Tibial nerve (tissue), 4 donors: ENCODE data around the gene AP1M2. TPM values are rescaled to one million over a fixed set of nuclear protein-coding genes. Genes with fewer than 3 reads are reported as not detected.

ENCODE experiments used
- DNase-seq, 2 donors: peaks; one replicate each; pipeline ENCODE4 v3.0.0-alpha.2; 2019; ENCODE audit warnings: low spot score in 2 of 2
- H3K27ac ChIP-seq, 4 donors: fragments of 200-600 bp; sonication (generic) in 3 of 4; one replicate each; pipeline ENCODE4 v1.5.1; 2017 to 2019; ENCODE audit warnings: mild to moderate bottlenecking in 1 of 4
- H3K27me3 ChIP-seq, 2 donors: fragments of 200-600 bp; sonication (generic) in 1 of 2; one replicate each; pipeline versions ENCODE4 v1.5.1 to v1.6.0; 2017 to 2019
- H3K36me3 ChIP-seq, 3 donors: fragments of 200-600 bp; sonication (generic); one replicate each; pipeline ENCODE4 v1.5.1; 2018 to 2019
- H3K4me1 ChIP-seq, 4 donors: fragments of 200-600 bp; sonication (generic) in 3 of 4; one replicate each; pipeline ENCODE4 v1.5.1; 2017 to 2019
- H3K4me3 ChIP-seq, 4 donors: fragments of 200-600 bp; sonication (generic) in 3 of 4; one replicate each; pipeline ENCODE4 v1.5.1; 2017 to 2019; ENCODE audit warnings: mild to moderate bottlenecking in 1 of 4, moderate library complexity in 1 of 4
- H3K9me3 ChIP-seq, 4 donors: fragments of 200-600 bp; sonication (generic) in 3 of 4; one replicate each; pipeline ENCODE4 v1.5.1; 2017 to 2019
- EP300 ChIP-seq, 2 donors: sonication (generic); formaldehyde crosslinking; IDR thresholded peaks; one replicate each; pipeline ENCODE4 v1.6.1; 2017; ENCODE audit warnings: antibody characterized with exemption in 2 of 2, mild to moderate bottlenecking in 1 of 2
- POLR2A ChIP-seq, 2 donors: fragments of 450-650 bp; IDR thresholded peaks; one replicate each; pipeline ENCODE4 v1.6.1; 2017; ENCODE audit warnings: antibody characterized with exemption in 2 of 2, mild to moderate bottlenecking in 2 of 2, moderate library complexity in 2 of 2
- WGBS, 2 donors: methylation state at CpG; one replicate each; pipeline ENCODE4 v1.1.5; 2018; 5-methylcytosine and 5-hydroxymethylcytosine counted together
- total RNA-seq, 4 donors: library from RNA; depleted of rRNA; stranded (reverse); fragments of >200 nt; gene quantifications; one replicate each; pipeline ENCODE4 v1.1.0, GENCODE V29; 2016
- TF ChIP-seq, protein P1 (sequence below), 5 experiments: fragments of 200-600 bp in 3 of 5; fragments of 450-650 bp in 2 of 5; sonication (generic) in 3 of 5; IDR thresholded peaks; one replicate each; pipeline ENCODE4 v1.5.1; 2016 to 2019; ENCODE audit warnings: antibody characterized with exemption in 5 of 5, mild to moderate bottlenecking in 3 of 5, moderate library complexity in 2 of 5

The AP1M2 gene
- total RNA-seq, 4 donors from 2014 or later: not detected

DNA sequence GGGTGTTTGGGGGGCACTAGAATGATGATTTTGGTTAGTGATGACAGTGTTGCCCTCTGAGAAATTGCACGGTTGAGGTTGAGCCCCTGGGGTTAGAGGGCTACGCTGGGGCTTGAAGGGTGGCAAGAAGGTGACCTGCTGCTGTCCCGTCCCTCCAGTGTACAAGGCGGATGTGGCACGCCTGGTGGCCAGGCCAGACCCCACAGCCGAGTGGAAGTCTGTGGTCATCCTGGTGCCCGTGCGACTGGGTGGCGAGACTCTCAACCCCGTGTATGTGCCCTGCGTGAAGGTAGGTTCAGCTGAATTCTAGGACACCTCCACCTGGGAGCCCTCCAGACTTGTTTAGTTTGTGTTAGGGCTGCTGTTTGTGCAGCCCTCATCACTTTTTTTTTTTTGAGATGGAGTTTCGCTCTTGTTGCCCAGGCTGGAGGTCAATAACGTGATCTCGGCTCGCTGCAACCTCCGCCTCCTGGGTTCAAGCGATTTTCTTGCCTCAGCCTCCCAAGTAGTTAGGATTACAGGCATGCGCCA, 38.3 kb downstream of the AP1M2 start:
- no peak for DNase-seq
- Histone ChIP-seq H3K4me1 (peaks cover 0 to 16% (median 14%) of the 10 kb centered on the region in 4 donors), H3K36me3 (peaks cover 0 to 82% (median 35%) of the 10 kb centered on the region in 3 donors), H3K27ac (no peak overlapping the region), H3K27me3 (no peaks in the 10 kb centered on the region), H3K9me3 (peaks cover 0 to 6% (median 0%) of the 10 kb centered on the region in 4 donors), H3K4me3 (no peak overlapping the region)
- TF ChIP-seq POLR2A (IDR thresholded peaks at IDR 0.05) (no peak), EP300 (IDR thresholded peaks at IDR 0.05) (no peak)
- TF ChIP-seq, protein P1, sequence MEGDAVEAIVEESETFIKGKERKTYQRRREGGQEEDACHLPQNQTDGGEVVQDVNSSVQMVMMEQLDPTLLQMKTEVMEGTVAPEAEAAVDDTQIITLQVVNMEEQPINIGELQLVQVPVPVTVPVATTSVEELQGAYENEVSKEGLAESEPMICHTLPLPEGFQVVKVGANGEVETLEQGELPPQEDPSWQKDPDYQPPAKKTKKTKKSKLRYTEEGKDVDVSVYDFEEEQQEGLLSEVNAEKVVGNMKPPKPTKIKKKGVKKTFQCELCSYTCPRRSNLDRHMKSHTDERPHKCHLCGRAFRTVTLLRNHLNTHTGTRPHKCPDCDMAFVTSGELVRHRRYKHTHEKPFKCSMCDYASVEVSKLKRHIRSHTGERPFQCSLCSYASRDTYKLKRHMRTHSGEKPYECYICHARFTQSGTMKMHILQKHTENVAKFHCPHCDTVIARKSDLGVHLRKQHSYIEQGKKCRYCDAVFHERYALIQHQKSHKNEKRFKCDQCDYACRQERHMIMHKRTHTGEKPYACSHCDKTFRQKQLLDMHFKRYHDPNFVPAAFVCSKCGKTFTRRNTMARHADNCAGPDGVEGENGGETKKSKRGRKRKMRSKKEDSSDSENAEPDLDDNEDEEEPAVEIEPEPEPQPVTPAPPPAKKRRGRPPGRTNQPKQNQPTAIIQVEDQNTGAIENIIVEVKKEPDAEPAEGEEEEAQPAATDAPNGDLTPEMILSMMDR (IDR thresholded peaks at IDR 0.05): no peak
- 89 to 99% methylated on average over 11 to 18 of the region's 18 CpGs for WGBS, 2 donors

DNA sequence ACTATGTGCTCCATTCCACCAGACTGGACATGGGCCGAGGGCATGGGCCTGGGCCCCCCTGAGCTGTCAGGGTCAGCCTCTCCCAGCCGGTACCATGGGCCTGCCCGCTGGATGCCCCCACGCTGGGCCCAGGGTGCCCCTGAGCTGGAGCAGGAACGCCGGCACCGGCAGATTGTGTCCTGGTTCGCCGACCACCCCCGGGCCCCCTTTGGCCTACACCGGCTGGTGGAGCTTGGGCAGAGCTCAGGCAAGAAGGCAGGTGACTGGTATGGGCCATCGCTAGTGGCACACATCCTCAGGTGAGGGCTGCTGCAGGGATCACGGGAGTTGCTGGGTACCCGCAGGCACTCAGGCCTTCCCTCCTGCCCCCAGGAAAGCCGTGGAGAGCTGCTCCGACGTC, 40.3 kb downstream of the AP1M2 start:
- Histone ChIP-seq H3K9me3 (no peaks in the 10 kb centered on the region), H3K4me3 (no peak overlapping the region), H3K27me3 (no peaks in the 10 kb centered on the region), H3K4me1 (peaks cover 0 to 19% (median 13%) of the 10 kb centered on the region in 4 donors), H3K36me3 (peaks cover 0 to 62% (median 21%) of the 10 kb centered on the region in 3 donors), H3K27ac (no peak overlapping the region)
- TF ChIP-seq POLR2A (IDR thresholded peaks at IDR 0.05): no peak
- no peak for TF ChIP-seq EP300 (IDR thresholded peaks at IDR 0.05)
- TF ChIP-seq, protein P1 (IDR thresholded peaks at IDR 0.05): no peak
- no peak for DNase-seq
- WGBS, 2 donors: 72 to 88% methylated on average over 2 to 17 of the region's 17 CpGs

DNA sequence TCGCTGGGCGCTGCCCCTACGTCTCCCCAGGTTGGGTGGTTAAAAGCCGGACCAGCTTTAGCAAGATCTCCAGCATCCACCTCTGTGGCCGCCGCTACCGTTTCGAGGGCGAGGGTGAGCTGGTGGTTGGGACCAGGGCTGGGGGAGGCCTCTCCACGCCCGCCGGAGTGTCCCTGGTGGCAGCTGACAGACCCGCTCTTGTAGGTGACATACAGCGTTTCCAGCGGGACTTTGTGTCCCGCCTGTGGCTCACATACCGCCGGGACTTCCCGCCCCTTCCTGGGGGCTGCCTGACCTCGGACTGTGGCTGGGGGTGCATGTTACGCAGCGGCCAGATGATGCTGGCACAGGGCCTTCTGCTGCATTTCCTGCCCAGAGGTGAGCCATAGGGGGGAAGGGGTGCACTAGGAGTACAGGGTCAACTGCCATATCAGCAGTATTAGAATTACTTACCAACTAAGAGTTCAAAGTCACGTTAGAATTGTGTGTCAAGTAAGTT, 42.3 kb downstream of the AP1M2 start:
- WGBS, 2 donors: 37 to 47% methylated on average over 17 to 21 of the region's 23 CpGs
- Histone ChIP-seq H3K27ac (peak overlapping the region in 3 of 4 donors; percentile 90 to 98 (median 97)), H3K4me3 (peak overlapping the region in 3 of 4 donors; percentile 87 to 99 (median 94)), H3K27me3 (no peaks in the 10 kb centered on the region), H3K9me3 (no peaks in the 10 kb centered on the region), H3K36me3 (peaks cover 0 to 41% (median 9%) of the 10 kb centered on the region in 3 donors), H3K4me1 (peaks cover 0 to 19% (median 13%) of the 10 kb centered on the region in 4 donors)
- TF ChIP-seq POLR2A (IDR thresholded peaks at IDR 0.05) (no peak), EP300 (IDR thresholded peaks at IDR 0.05) (no peak)
- TF ChIP-seq, protein P1 (IDR thresholded peaks at IDR 0.05): no peak
- DNase-seq: no peak

DNA sequence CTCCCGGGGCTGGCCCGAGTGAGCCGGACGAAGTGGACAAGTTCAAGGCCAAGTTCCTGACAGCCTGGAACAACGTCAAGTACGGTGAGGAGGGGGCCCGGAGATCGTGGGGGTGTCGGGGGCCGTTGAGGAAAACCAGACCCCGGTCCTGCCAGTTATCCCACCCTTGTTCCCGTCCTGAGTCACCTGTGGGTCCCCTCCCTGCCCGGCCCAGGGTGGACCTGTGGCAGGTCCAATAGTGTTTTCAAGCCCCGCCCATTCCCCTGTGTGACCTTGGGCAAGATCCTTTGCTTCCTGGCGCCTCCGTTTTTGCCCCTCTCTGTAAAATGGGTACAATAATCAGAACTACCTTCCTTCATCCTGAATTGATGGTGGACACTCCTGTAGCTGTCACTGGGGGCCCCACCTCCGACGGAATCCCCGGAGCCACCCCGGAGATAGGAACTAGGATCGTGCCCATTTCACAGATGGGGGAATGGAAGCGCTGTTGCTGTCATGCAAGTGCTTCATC, 42.8 kb downstream of the AP1M2 start:
- no peaks in the 10 kb centered on the region for H3K27me3 ChIP-seq
- no peak for DNase-seq
- H3K36me3 ChIP-seq: peaks cover 0 to 36% (median 6%) of the 10 kb centered on the region in 3 donors
- peak overlapping the region; percentile 84 to 98 (median 94) for H3K27ac ChIP-seq
- TF ChIP-seq, protein P1 (IDR thresholded peaks at IDR 0.05): no peak
- TF ChIP-seq EP300 (IDR thresholded peaks at IDR 0.05) (no peak), POLR2A (IDR thresholded peaks at IDR 0.05) (no peak)
- no peaks in the 10 kb centered on the region for H3K9me3 ChIP-seq
- peaks cover 0 to 19% (median 13%) of the 10 kb centered on the region in 4 donors for H3K4me1 ChIP-seq
- H3K4me3 ChIP-seq: peak overlapping the region; percentile 87 to 99 (median 96)
- WGBS, 2 donors: 23 to 45% methylated on average over 12 to 22 of the region's 22 CpGs
